ENCODE data around the gene HAPLN3. TPM values are rescaled to one million over a fixed set of nuclear protein-coding genes. Genes with fewer than 3 reads are reported as not detected.

The HAPLN3 gene
- total and polyA plus RNA-seq, 2 of the 4 experiments (the other 2 are of a cell fraction): 5.9 to 28.6 TPM

DNA sequence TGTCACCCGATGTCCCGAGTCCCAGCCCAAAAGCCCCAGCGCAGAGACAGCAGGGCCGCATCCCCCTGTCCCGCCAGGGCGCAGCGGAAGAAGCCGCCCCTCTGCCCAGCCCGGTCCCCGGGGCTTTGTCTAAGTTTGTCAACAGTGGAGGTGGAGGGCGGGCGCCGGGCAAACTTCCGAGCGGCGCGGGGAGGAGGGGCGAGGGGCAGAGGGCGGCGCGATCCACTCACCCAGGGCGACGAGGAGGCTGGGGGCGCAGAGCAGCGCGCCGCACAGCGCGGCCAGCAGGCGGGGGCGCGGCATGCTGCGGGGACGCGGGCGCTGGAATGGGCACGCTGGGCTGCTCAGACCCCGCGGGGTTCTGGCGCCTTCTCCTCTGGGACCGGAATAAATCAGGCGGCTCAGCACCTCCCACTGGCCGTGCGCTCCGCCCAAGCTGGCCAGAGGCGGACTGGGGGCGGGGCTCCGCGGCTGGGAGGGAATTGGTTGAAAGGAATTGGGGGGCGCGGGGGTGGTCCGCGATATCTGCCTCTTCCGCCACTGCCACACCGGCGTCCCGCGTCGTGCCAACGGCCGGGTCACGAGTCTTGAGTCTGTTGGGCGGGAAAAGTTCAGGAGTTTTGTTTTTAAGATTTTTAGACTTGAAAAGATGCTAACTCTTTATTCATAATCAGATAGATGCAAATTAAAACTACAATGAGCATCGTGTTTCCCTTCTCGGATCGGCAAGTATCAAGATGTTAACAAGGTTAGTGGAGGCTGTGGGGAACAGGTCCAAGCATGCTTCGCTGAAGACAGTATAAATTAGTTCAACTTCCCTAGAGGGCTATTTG is 17.9 kb upstream of the HAPLN3 start, which contains the start of gene MFGE8:
MFGE8 (minus strand) TSS at position 363 of the 833 bp plus-strand sequence; CDS start at position 303, 60 bp downstream.
- Histone ChIP-seq H2BK15ac (ENCODE audit: low read depth, low read length) (peak within 1 kb of the TSS; percentile 72; the same call in 2 of the 3 replicates), H3K56ac (ENCODE audit: extremely low read depth, insufficient read depth, low read length) (peak within 1 kb of the TSS; percentile 83), H3K27me3 (ENCODE audit: control insufficient read depth, insufficient read depth, low read length) (no peaks in the 10 kb centered on the region), H2AK9ac (replicated peaks; ENCODE audit: low read depth, low read length, poor library complexity) (peak within 1 kb of the TSS; percentile 70), H3K4me3 (ENCODE audit: insufficient read depth, low read depth, low read length) (peak within 1 kb of the TSS; percentile 97), H2AFZ (replicated peaks; ENCODE audit: low read length, poor library complexity) (peak within 1 kb of the TSS; percentile 93), H3K14ac (replicated peaks; ENCODE audit: low read depth, low read length) (peak within 1 kb of the TSS; percentile 89), H4K20me1 (ENCODE audit: insufficient read depth, low read length) (peaks cover 40% of the 10 kb centered on the region), H3K4ac (ENCODE audit: low read depth, low read length) (peak within 1 kb of the TSS; percentile 96), H2AK5ac (ENCODE audit: low read depth, low read length) (peak within 1 kb of the TSS; percentile 97; the same call in 1 of the 2 replicates), H3K36me3 (ENCODE audit: control insufficient read depth, insufficient read depth, low read length) (peaks cover 23% of the 10 kb centered on the region), H4K5ac (ENCODE audit: low read depth, low read length) (peak within 1 kb of the TSS; percentile 91), H3K4me2 (ENCODE audit: low read depth, low read length) (peak within 1 kb of the TSS; percentile 98), H4K8ac (ENCODE audit: low read depth in 2 of 2, low read length in 2 of 2) (peak within 1 kb of the TSS; percentile 75 to 86), H3K23ac (ENCODE audit: low read depth, low read length) (peak within 1 kb of the TSS; percentile 79), H2BK120ac (ENCODE audit: low read depth, low read length) (peak within 1 kb of the TSS; percentile 83), H3K9me3 (ENCODE audit: control insufficient read depth, insufficient read depth, low read length) (no peaks in the 10 kb centered on the region), H3K18ac (ENCODE audit: low read depth, low read length) (peak within 1 kb of the TSS; percentile 85), H2BK20ac (ENCODE audit: low read depth, low read length) (peak within 1 kb of the TSS; percentile 61; the same call in 1 of the 2 replicates), H3K9me1 (ENCODE audit: insufficient read depth, low read length) (peaks cover 27% of the 10 kb centered on the region), H3K4me1 (ENCODE audit: control insufficient read depth, insufficient read depth, low read length) (peaks cover 27% of the 10 kb centered on the region), H2BK5ac (ENCODE audit: low read depth, low read length, poor library complexity, severe bottlenecking) (peak within 1 kb of the TSS; percentile 87), H3K79me1 (ENCODE audit: low read depth in 1 of 2, low read length in 2 of 2) (peaks cover 18 to 44% of the 10 kb centered on the region in 2 experiments; a peak in 3 of 4 replicates), H4K91ac (ENCODE audit: insufficient read depth, low read depth, low read length) (peak within 1 kb of the TSS; percentile 94), H3K27ac (ENCODE audit: insufficient read depth, low read length) (peak within 1 kb of the TSS; percentile 83), H3K9ac (ENCODE audit: low read depth, low read length) (peak within 1 kb of the TSS; percentile 94)
- dilution Hi-C loops (cut with HindIII; ENCODE audit: low sequenced_read_pairs, unreplicated experiment): loop anchor here (25.0 kb wide), 1 partner anchor 99 kb away; no protein-coding TSS in a partner anchor
- CTCF ChIA-PET: interaction anchor here (0.7 kb wide), 1 partner anchor 9 kb away, joined by 4 read pairs; no protein-coding TSS in a partner anchor
- 0% methylated on average over 26 of the region's 67 CpGs; no CpG with 5 or more reads in 1 of the 2 experiments for WGBS, 2 experiments (ENCODE audit: extremely low coverage in 2 of 2, insufficient read length in 1 of 2)
- intact Hi-C loops (cut with micrococcal nuclease): loop anchor here (1.0 kb wide), 1 partner anchor 89 kb away; no protein-coding TSS in a partner anchor
- POLR2A ChIA-PET (ENCODE audit: unreplicated experiment): interaction anchor here (0.6 to 0.7 kb wide), 2 partner anchors 152 to 422 kb away, joined by 3 to 6 read pairs; no protein-coding TSS in a partner anchor
- DNase-seq (peak; percentile 72), ATAC-seq (ENCODE audit: low read depth) (peak; percentile 88)
- BruUV-seq (replicated peaks): no TSS peak
- in situ Hi-C loops (cut with MboI; ENCODE audit: low sequenced_read_pairs): no loop called here
- TF ChIP-seq FOS (IDR thresholded peaks at IDR 0.05; ENCODE audit: low read depth, low read length): no peak
- peak; percentile 96 for TF ChIP-seq POLR2A (IDR thresholded peaks at IDR 0.05; ENCODE audit: low read depth, low read length)
- no peak for TF ChIP-seq NFE2L2 (IDR thresholded peaks at IDR 0.05; ENCODE audit: low read depth, low read length)
- TF ChIP-seq CHD1 (IDR thresholded peaks at IDR 0.05; ENCODE audit: low read depth, low read length): no peak; the same call in 1 of the 2 replicates
- no peak for TF ChIP-seq BHLHE40 (IDR thresholded peaks at IDR 0.05; ENCODE audit: low read depth, low read length)
- TF ChIP-seq, protein P1, sequence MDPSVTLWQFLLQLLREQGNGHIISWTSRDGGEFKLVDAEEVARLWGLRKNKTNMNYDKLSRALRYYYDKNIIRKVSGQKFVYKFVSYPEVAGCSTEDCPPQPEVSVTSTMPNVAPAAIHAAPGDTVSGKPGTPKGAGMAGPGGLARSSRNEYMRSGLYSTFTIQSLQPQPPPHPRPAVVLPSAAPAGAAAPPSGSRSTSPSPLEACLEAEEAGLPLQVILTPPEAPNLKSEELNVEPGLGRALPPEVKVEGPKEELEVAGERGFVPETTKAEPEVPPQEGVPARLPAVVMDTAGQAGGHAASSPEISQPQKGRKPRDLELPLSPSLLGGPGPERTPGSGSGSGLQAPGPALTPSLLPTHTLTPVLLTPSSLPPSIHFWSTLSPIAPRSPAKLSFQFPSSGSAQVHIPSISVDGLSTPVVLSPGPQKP (IDR thresholded peaks at IDR 0.05; ENCODE audit: borderline replicate concordance, low read depth, low read length): no peak
- 0 out of 2 replicates have a peak, but pooled peaks have one; percentile 36 for TF ChIP-seq MXI1 (IDR thresholded peaks at IDR 0.05; ENCODE audit: borderline replicate concordance, low read depth, low read length)
- TF ChIP-seq, protein P2, sequence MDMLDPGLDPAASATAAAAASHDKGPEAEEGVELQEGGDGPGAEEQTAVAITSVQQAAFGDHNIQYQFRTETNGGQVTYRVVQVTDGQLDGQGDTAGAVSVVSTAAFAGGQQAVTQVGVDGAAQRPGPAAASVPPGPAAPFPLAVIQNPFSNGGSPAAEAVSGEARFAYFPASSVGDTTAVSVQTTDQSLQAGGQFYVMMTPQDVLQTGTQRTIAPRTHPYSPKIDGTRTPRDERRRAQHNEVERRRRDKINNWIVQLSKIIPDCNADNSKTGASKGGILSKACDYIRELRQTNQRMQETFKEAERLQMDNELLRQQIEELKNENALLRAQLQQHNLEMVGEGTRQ (IDR thresholded peaks at IDR 0.05; ENCODE audit: low read depth, low read length): no peak
- no peak for TF ChIP-seq MAFK (IDR thresholded peaks at IDR 0.05; ENCODE audit: low read depth, low read length)
- TF ChIP-seq RAD21 (IDR thresholded peaks at IDR 0.05; ENCODE audit: low read length): 0 out of 2 replicates have a peak, but pooled peaks have one; percentile 7
- TF ChIP-seq, protein P3, sequence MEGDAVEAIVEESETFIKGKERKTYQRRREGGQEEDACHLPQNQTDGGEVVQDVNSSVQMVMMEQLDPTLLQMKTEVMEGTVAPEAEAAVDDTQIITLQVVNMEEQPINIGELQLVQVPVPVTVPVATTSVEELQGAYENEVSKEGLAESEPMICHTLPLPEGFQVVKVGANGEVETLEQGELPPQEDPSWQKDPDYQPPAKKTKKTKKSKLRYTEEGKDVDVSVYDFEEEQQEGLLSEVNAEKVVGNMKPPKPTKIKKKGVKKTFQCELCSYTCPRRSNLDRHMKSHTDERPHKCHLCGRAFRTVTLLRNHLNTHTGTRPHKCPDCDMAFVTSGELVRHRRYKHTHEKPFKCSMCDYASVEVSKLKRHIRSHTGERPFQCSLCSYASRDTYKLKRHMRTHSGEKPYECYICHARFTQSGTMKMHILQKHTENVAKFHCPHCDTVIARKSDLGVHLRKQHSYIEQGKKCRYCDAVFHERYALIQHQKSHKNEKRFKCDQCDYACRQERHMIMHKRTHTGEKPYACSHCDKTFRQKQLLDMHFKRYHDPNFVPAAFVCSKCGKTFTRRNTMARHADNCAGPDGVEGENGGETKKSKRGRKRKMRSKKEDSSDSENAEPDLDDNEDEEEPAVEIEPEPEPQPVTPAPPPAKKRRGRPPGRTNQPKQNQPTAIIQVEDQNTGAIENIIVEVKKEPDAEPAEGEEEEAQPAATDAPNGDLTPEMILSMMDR (conservative IDR thresholded peaks at IDR 0.05; ENCODE audit: low read depth, low read length): peak; percentile 26; the same call in 1 of the 2 replicates
- TF ChIP-seq RCOR1 (IDR thresholded peaks at IDR 0.05; ENCODE audit: insufficient replicate concordance, low read length): no peak

All from IMR-90 (cell line).